Neuronal stem cell (in vitro differentiated cells): ENCODE results near the gene CD300C.

Experiments used
- DNase-seq: peaks from one replicate; pipeline ENCODE4 v3.0.0-alpha.2; 2013; ENCODE audit warnings: low spot score
- H2AFZ ChIP-seq: one replicate; pipeline ENCODE4 v1.6.1; 2013; ENCODE audit warnings: mild to moderate bottlenecking, low read length, inconsistent platforms
- H2AK5ac ChIP-seq: 2 replicates; pipeline ENCODE4 v1.6.1; 2013; ENCODE audit warnings: low read depth, mild to moderate bottlenecking, inconsistent platforms, low read length, moderate library complexity, mixed read lengths
- H2BK120ac ChIP-seq: 2 replicates; pipeline ENCODE4 v1.6.1; 2013; ENCODE audit warnings: low read depth, mild to moderate bottlenecking, inconsistent platforms, low read length, moderate library complexity, mixed read lengths
- H2BK12ac ChIP-seq: one replicate; pipeline ENCODE4 v1.6.1; 2013; ENCODE audit warnings: low read length, inconsistent platforms
- H2BK15ac ChIP-seq: 2 replicates; pipeline ENCODE4 v1.6.1; 2013; ENCODE audit warnings: mild to moderate bottlenecking, low read length, inconsistent platforms, mixed read lengths
- H2BK5ac ChIP-seq: one replicate; pipeline ENCODE4 v1.6.1; 2013; ENCODE audit warnings: inconsistent platforms, mild to moderate bottlenecking, low read length, moderate library complexity
- H3K14ac ChIP-seq: one replicate; pipeline ENCODE4 v1.6.1; 2013; ENCODE audit warnings: low read length, inconsistent platforms
- H3K18ac ChIP-seq: 2 replicates; pipeline ENCODE4 v1.6.1; 2013; ENCODE audit warnings: low read length, inconsistent platforms
- H3K23ac ChIP-seq: 2 replicates; pipeline ENCODE4 v1.6.1; 2013; ENCODE audit warnings: low read depth, mild to moderate bottlenecking, mixed read lengths, low read length, inconsistent platforms; ENCODE audit not compliant: poor library complexity
- H3K27ac ChIP-seq: replicated peaks from 3 replicates; pipeline ENCODE4 v1.5.1; 2013; ENCODE audit warnings: low read length, inconsistent platforms
- H3K27me3 ChIP-seq, 3 experiments: 2 replicates each; pipeline ENCODE4 v1.6.1; 2013; ENCODE audit warnings: low read length in 3 of 3, mild to moderate bottlenecking in 2 of 3, inconsistent platforms in 1 of 3, low read depth in 1 of 3, mixed read lengths in 1 of 3, moderate library complexity in 1 of 3; ENCODE audit not compliant: control insufficient read depth in 3 of 3, insufficient read depth in 3 of 3
- H3K36me3 ChIP-seq, 2 donors: replicated peaks in 1 of 2; 2 replicates each; pipeline ENCODE4 v1.6.1; 2013; ENCODE audit warnings: low read length in 2 of 2; ENCODE audit not compliant: control insufficient read depth in 2 of 2, insufficient read depth in 2 of 2
- H3K4ac ChIP-seq: 2 replicates; pipeline ENCODE4 v1.6.1; 2013; ENCODE audit warnings: inconsistent platforms, mild to moderate bottlenecking, low read length, moderate library complexity
- H3K4me1 ChIP-seq, 2 donors: 1 replicate in 1 of 2; 2 replicates in 1 of 2; pipeline ENCODE4 v1.6.1; 2013; ENCODE audit warnings: low read length in 2 of 2, low read depth in 1 of 2; ENCODE audit not compliant: control insufficient read depth in 2 of 2, insufficient read depth in 1 of 2
- H3K4me2 ChIP-seq: one replicate; pipeline ENCODE4 v1.6.1; 2013; ENCODE audit warnings: mild to moderate bottlenecking, low read length, inconsistent platforms; ENCODE audit not compliant: insufficient read depth, poor library complexity, severe bottlenecking
- H3K4me3 ChIP-seq, 2 donors: 2 replicates each; pipeline ENCODE4 v1.5.1; 2013; ENCODE audit warnings: low read length in 2 of 2, mild to moderate bottlenecking in 2 of 2, inconsistent platforms in 1 of 2, moderate library complexity in 1 of 2
- H3K79me1 ChIP-seq: one replicate; pipeline ENCODE4 v1.6.1; 2013; ENCODE audit warnings: low read depth, mild to moderate bottlenecking, inconsistent platforms, low read length, moderate library complexity
- H3K9ac ChIP-seq: one replicate; pipeline ENCODE4 v1.6.1; 2013; ENCODE audit warnings: mild to moderate bottlenecking, low read depth, low read length, inconsistent platforms; ENCODE audit not compliant: poor library complexity
- H3K9me3 ChIP-seq, 2 donors: replicated peaks in 1 of 2; 2 replicates each; pipeline versions ENCODE3 to v1.6.1; 2013; ENCODE audit warnings: low read length in 2 of 2, mild to moderate bottlenecking in 2 of 2, inconsistent platforms in 1 of 2, low read depth in 1 of 2, mixed read lengths in 1 of 2, moderate library complexity in 1 of 2; ENCODE audit not compliant: control insufficient read depth in 2 of 2, insufficient read depth in 1 of 2
- H4K8ac ChIP-seq: one replicate; pipeline ENCODE4 v1.6.1; 2013; ENCODE audit warnings: low read depth, mild to moderate bottlenecking, inconsistent platforms, low read length, moderate library complexity
- H4K91ac ChIP-seq: one replicate; pipeline ENCODE4 v1.6.1; 2013; ENCODE audit warnings: low read length, low read depth, mild to moderate bottlenecking, inconsistent platforms; ENCODE audit not compliant: poor library complexity
- WGBS, 2 donors: extraction: QIAGEN DNeasy Blood & Tissue Kit; methylation state at CpG; one replicate each; pipeline ENCODE4 v1.1.7; 2013; ENCODE audit warnings: missing lambda C conversion rate in 2 of 2, mixed read lengths in 1 of 2; ENCODE audit not compliant: insufficient read length in 2 of 2, insufficient replicate concordance in 1 of 2; ENCODE audit errors: extremely low coverage in 2 of 2; 5-methylcytosine and 5-hydroxymethylcytosine counted together

Gene CD300C

GRCh38 chr17:74547736-74548135 is 1.8 kb upstream of the CD300C start:
- Histone ChIP-seq H2BK15ac (no peak overlapping the region), H3K4me1 (peaks cover 0 to 9% of the 10 kb centered on the region in 2 donors), H3K14ac (peak overlapping the region; percentile 63), H3K9ac (no peak overlapping the region), H3K9me3 (no peaks in the 10 kb centered on the region), H2AFZ (no peak overlapping the region), H3K27ac (no peak overlapping the region), H3K4me3 (no peak overlapping the region), H3K4me2 (no peak overlapping the region), H2BK120ac (no peak overlapping the region), H4K91ac (no peak overlapping the region), H3K23ac (no peak overlapping the region), H4K8ac (no peak overlapping the region), H2BK5ac (no peak overlapping the region), H3K36me3 (no peaks in the 10 kb centered on the region), H3K79me1 (no peaks in the 10 kb centered on the region), H2AK5ac (no peak overlapping the region), H3K18ac (no peak overlapping the region), H3K4ac (no peak overlapping the region), H3K27me3 (peaks cover 0 to 11% (median 0%) of the 10 kb centered on the region in 3 experiments), H2BK12ac (no peak overlapping the region)
- no peak for DNase-seq
- WGBS, 2 donors: no CpG with 5 or more reads among the region's 3 CpGs

GRCh38 chr17:74547264-74547663 is 1.3 kb upstream of the CD300C start:
- no peak overlapping the region for H2AFZ ChIP-seq
- no peak overlapping the region for H2BK5ac ChIP-seq
- peak overlapping the region; percentile 63 for H3K14ac ChIP-seq
- H3K27me3 ChIP-seq: peaks cover 0 to 11% (median 0%) of the 10 kb centered on the region in 3 experiments
- no peak overlapping the region for H3K4me3 ChIP-seq
- no peak overlapping the region for H3K23ac ChIP-seq
- WGBS, 2 donors: no CpG with 5 or more reads among the region's 7 CpGs
- H3K4me1 ChIP-seq: peaks cover 0 to 9% of the 10 kb centered on the region in 2 donors
- no peak for DNase-seq
- H3K79me1 ChIP-seq: no peaks in the 10 kb centered on the region
- no peak overlapping the region for H4K8ac ChIP-seq
- H2BK15ac ChIP-seq: no peak overlapping the region
- no peak overlapping the region for H3K4ac ChIP-seq
- H3K9me3 ChIP-seq: no peaks in the 10 kb centered on the region
- H2BK120ac ChIP-seq: peak overlapping the region; percentile 50
- no peak overlapping the region for H2BK12ac ChIP-seq
- H3K36me3 ChIP-seq: no peaks in the 10 kb centered on the region
- no peak overlapping the region for H2AK5ac ChIP-seq
- H3K4me2 ChIP-seq: no peak overlapping the region
- H3K18ac ChIP-seq: peak overlapping the region; percentile 21
- H3K9ac ChIP-seq: no peak overlapping the region
- no peak overlapping the region for H4K91ac ChIP-seq
- H3K27ac ChIP-seq: no peak overlapping the region

- Histone ChIP-seq H2AFZ (no peak overlapping the region), H3K36me3 (no peaks in the 10 kb centered on the region), H3K18ac (no peak overlapping the region), H3K4me2 (no peak overlapping the region), H2BK15ac (no peak overlapping the region), H2AK5ac (peak overlapping the region; percentile 19), H3K4me3 (no peak overlapping the region), H3K23ac (no peak overlapping the region), H3K4me1 (peaks cover 0 to 7% of the 10 kb centered on the region in 2 donors), H3K9ac (no peak overlapping the region), H3K79me1 (no peaks in the 10 kb centered on the region), H2BK12ac (no peak overlapping the region), H3K27ac (no peak overlapping the region), H2BK5ac (no peak overlapping the region), H2BK120ac (no peak overlapping the region), H3K14ac (no peak overlapping the region), H3K27me3 (peaks cover 0 to 16% (median 0%) of the 10 kb centered on the region in 3 experiments), H3K9me3 (no peaks in the 10 kb centered on the region), H3K4ac (no peak overlapping the region), H4K91ac (no peak overlapping the region), H4K8ac (no peak overlapping the region)
- no CpG with 5 or more reads among the region's 7 CpGs for WGBS, 2 donors
- no peak for DNase-seq
These were observed 671 bp upstream of the CD300C start for GRCh38 chr17:74546586-74546985.

GRCh38 chr17:74544991-74545842 is 698 bp downstream of the CD300C start:
- peak overlapping the region; percentile 84 for H3K9ac ChIP-seq
- H2BK15ac ChIP-seq: peak overlapping the region; percentile 42
- H3K18ac ChIP-seq: peak overlapping the region; percentile 61
- peak overlapping the region; percentile 14 for H2BK12ac ChIP-seq
- WGBS, 2 donors: no CpG with 5 or more reads among the region's 16 CpGs
- H3K9me3 ChIP-seq: no peaks in the 10 kb centered on the region
- no peak overlapping the region for H3K4ac ChIP-seq
- peak overlapping the region; percentile 80 for H3K23ac ChIP-seq
- no peak overlapping the region for H4K91ac ChIP-seq
- H3K4me2 ChIP-seq: no peak overlapping the region
- no peak overlapping the region for H2AFZ ChIP-seq
- peak overlapping the region; percentile 29 for H4K8ac ChIP-seq
- H2BK120ac ChIP-seq: no peak overlapping the region
- H3K27ac ChIP-seq: no peak overlapping the region
- no peaks in the 10 kb centered on the region for H3K79me1 ChIP-seq
- H3K4me3 ChIP-seq: peak overlapping the region in 1 of 2 donors; percentile 71
- peaks cover 0 to 6% of the 10 kb centered on the region in 2 donors for H3K4me1 ChIP-seq
- H3K36me3 ChIP-seq: no peaks in the 10 kb centered on the region
- peak overlapping the region; percentile 11 for H2AK5ac ChIP-seq
- peak overlapping the region; percentile 54 for H2BK5ac ChIP-seq
- DNase-seq: no peak
- H3K27me3 ChIP-seq: peaks cover 0 to 16% (median 0%) of the 10 kb centered on the region in 3 experiments
- peak overlapping the region; percentile 92 for H3K14ac ChIP-seq
